Upper lobe of left lung (tissue), 4 donors: ENCODE data around the gene PRAMEF11.
"Not testable (repeated sequence)": the region's sequence is repeated elsewhere in the genome, so short reads cannot be mapped to it uniquely, and the experiment has no call there.

Experiments
- EP300 ChIP-seq, 4 donors: sonication (generic); formaldehyde crosslinking; IDR thresholded peaks; one replicate each; pipeline ENCODE4 v1.5.1; 2017; ENCODE audit warnings: antibody characterized with exemption in 4 of 4, control low read depth in 2 of 4
- POLR2A ChIP-seq, 4 donors: fragments of 450-650 bp; IDR thresholded peaks; one replicate each; pipeline ENCODE4 v1.5.1; 2016 to 2017; ENCODE audit warnings: antibody characterized with exemption in 4 of 4, mild to moderate bottlenecking in 2 of 4
- POLR2AphosphoS5 ChIP-seq, 2 donors: sonication (generic); formaldehyde crosslinking; IDR thresholded peaks; one replicate each; pipeline ENCODE4 v1.5.1; 2017; ENCODE audit warnings: antibody characterized with exemption in 2 of 2
- TF ChIP-seq, protein P1 (sequence below), 6 experiments: fragments of 450-650 bp in 4 of 6; fragments of 200-600 bp in 2 of 6; sonication (generic) in 2 of 6; IDR thresholded peaks; one replicate each; pipeline ENCODE4 v1.5.1; 2016 to 2019; ENCODE audit warnings: antibody characterized with exemption in 6 of 6

DNA sequence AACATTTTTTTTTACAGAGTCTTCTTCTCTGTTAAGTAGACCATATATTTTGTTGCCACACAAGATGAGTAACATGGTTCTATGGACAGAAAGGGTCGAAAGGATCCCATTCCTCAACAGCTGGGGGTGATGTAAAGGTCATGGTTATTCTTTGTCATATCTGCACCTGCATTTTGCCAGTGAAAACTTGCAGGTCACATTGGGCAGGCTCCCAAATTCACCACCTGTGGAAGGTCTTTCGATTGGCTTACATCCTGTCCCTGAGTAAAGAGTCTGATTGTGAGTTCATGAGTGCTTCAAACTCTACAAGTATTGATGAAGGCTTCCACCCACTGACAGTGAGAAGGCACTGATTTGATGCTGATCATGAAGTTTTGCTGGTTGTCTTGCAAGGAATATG is 2.0 kb upstream of the PRAMEF11 start:
- TF ChIP-seq POLR2A, EP300, POLR2AphosphoS5 (IDR thresholded peaks at IDR 0.05): not testable (repeated sequence)
- TF ChIP-seq, protein P1, sequence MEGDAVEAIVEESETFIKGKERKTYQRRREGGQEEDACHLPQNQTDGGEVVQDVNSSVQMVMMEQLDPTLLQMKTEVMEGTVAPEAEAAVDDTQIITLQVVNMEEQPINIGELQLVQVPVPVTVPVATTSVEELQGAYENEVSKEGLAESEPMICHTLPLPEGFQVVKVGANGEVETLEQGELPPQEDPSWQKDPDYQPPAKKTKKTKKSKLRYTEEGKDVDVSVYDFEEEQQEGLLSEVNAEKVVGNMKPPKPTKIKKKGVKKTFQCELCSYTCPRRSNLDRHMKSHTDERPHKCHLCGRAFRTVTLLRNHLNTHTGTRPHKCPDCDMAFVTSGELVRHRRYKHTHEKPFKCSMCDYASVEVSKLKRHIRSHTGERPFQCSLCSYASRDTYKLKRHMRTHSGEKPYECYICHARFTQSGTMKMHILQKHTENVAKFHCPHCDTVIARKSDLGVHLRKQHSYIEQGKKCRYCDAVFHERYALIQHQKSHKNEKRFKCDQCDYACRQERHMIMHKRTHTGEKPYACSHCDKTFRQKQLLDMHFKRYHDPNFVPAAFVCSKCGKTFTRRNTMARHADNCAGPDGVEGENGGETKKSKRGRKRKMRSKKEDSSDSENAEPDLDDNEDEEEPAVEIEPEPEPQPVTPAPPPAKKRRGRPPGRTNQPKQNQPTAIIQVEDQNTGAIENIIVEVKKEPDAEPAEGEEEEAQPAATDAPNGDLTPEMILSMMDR (IDR thresholded peaks at IDR 0.05), result not testable (repeated sequence)
